Neural progenitor cell (in vitro differentiated cells): ENCODE measurements around the gene PAK4. TPM values are rescaled to one million over a fixed set of nuclear protein-coding genes. Genes with fewer than 3 reads are reported as not detected.

ENCODE experiments used
- DNase-seq: peaks from one replicate; pipeline ENCODE4 v3.0.0-alpha.2; 2016; ENCODE audit warnings: low spot score
- H2AFZ ChIP-seq: fragments of 200-600 bp; sonication (generic); replicated peaks from 2 replicates; pipeline ENCODE4 v1.6.1; 2016; ENCODE audit warnings: antibody characterized with exemption
- H3F3A ChIP-seq: fragments of 200-600 bp; sonication (generic); 2 replicates; pipeline ENCODE4 v1.6.1; 2016; ENCODE audit warnings: antibody characterized with exemption, low read depth
- H3K27ac ChIP-seq: fragments of 200-600 bp; sonication (generic); 2 replicates; pipeline ENCODE4 v1.5.1; 2016; ENCODE audit warnings: mild to moderate bottlenecking
- H3K27me3 ChIP-seq: fragments of 200-600 bp; sonication (generic); 2 replicates; pipeline ENCODE4 v1.6.1; 2016; ENCODE audit warnings: mild to moderate bottlenecking, moderate library complexity
- H3K36me3 ChIP-seq: fragments of 200-600 bp; sonication (generic); 2 replicates; pipeline ENCODE4 v1.5.1; 2016
- H3K4me1 ChIP-seq: fragments of 200-600 bp; sonication (generic); 2 replicates; pipeline ENCODE4 v1.6.1; 2016; ENCODE audit warnings: mixed run types
- H3K4me2 ChIP-seq: fragments of 200-600 bp; sonication (generic); 2 replicates; pipeline ENCODE4 v1.6.1; 2016
- H3K4me3 ChIP-seq: fragments of 200-600 bp; sonication (generic); 2 replicates; pipeline ENCODE4 v1.5.1; 2016
- H3K79me2 ChIP-seq: fragments of 200-600 bp; sonication (generic); 2 replicates; pipeline ENCODE4 v1.6.1; 2016; ENCODE audit warnings: low read depth
- H3K9ac ChIP-seq: fragments of 200-600 bp; sonication (generic); 2 replicates; pipeline ENCODE4 v1.6.1; 2016
- H3K9me3 ChIP-seq: fragments of 200-600 bp; sonication (generic); 2 replicates; pipeline ENCODE4 v1.5.1; 2016; ENCODE audit warnings: low read depth
- H4K20me1 ChIP-seq: fragments of 200-600 bp; sonication (generic); 2 replicates; pipeline ENCODE4 v1.6.1; 2016; ENCODE audit warnings: low read depth
- H3K27ac Mint-ChIP-seq: 3 replicates; pipeline ENCODE4 v1.8.0; 2021; ENCODE audit warnings: mixed read lengths
- H3K27me3 Mint-ChIP-seq: 2 replicates; pipeline ENCODE4 v1.8.0; 2022; ENCODE audit warnings: low read depth, mild to moderate bottlenecking, inconsistent platforms, moderate library complexity, mixed read lengths; ENCODE audit not compliant: insufficient read depth
- H3K36me3 Mint-ChIP-seq: 3 replicates; pipeline ENCODE4 v1.8.0; 2021; ENCODE audit warnings: mixed read lengths
- H3K4me1 Mint-ChIP-seq: 3 replicates; pipeline ENCODE4 v1.8.0; 2021; ENCODE audit warnings: mixed read lengths
- H3K4me3 Mint-ChIP-seq: 3 replicates; pipeline ENCODE4 v1.8.0; 2021; ENCODE audit warnings: mild to moderate bottlenecking, moderate library complexity, mixed read lengths
- H3K9me3 Mint-ChIP-seq: 3 replicates; pipeline ENCODE4 v1.8.0; 2020; ENCODE audit warnings: mixed read lengths
- CTCF ChIP-seq: fragments of 200-600 bp; sonication (generic); IDR thresholded peaks from 2 replicates; pipeline ENCODE4 v1.5.1; 2017; ENCODE audit warnings: antibody characterized with exemption, mild to moderate bottlenecking
- EZH2 ChIP-seq: fragments of 200-600 bp; sonication (generic); IDR thresholded peaks from 2 replicates; pipeline ENCODE4 v1.6.1; 2017; ENCODE audit warnings: antibody characterized with exemption, mild to moderate bottlenecking, moderate library complexity
- EZH2phosphoT487 ChIP-seq: fragments of 200-600 bp; sonication (generic); IDR thresholded peaks from 2 replicates; pipeline ENCODE4 v1.6.1; 2017; ENCODE audit warnings: antibody characterized with exemption
- total RNA-seq: library from RNA; depleted of rRNA; stranded (reverse); fragments of >200 nt; gene quantifications from 2 replicates; pipeline ENCODE4 v1.2.3, GENCODE V29; 2015; ENCODE audit warnings: low replicate concordance

PAK4 gene
- total RNA-seq, 1 donor from 2014 or later, result 9.7 TPM

GRCh38 chr19:39126312-39127187 lies 964 bp downstream of the PAK4 start:
- Histone ChIP-seq H3K36me3 (no peaks in the 10 kb centered on the region), H3K27ac (no peak overlapping the region), H3F3A (peaks cover 19% of the 10 kb centered on the region), H3K4me2 (peak overlapping the region; percentile 99), H3K4me1 (peaks cover 17% of the 10 kb centered on the region), H2AFZ (no peak overlapping the region), H3K9ac (peak overlapping the region; percentile 72), H3K27me3 (no peaks in the 10 kb centered on the region), H3K79me2 (peaks cover 58% of the 10 kb centered on the region), H3K4me3 (peak overlapping the region; percentile 90), H4K20me1 (peaks cover 56% of the 10 kb centered on the region), H3K9me3 (no peaks in the 10 kb centered on the region)
- DNase-seq, result peak; percentile 63
- Mint-ChIP-seq H3K27ac (peak overlapping the region; percentile 92), H3K4me3 (peak overlapping the region; percentile 99), H3K27me3 (no peaks in the 10 kb centered on the region), H3K36me3 (no peaks in the 10 kb centered on the region), H3K9me3 (no peaks in the 10 kb centered on the region), H3K4me1 (peaks cover 42% of the 10 kb centered on the region)
- no peak for TF ChIP-seq EZH2phosphoT487
- TF ChIP-seq CTCF, result no peak
- no peak for TF ChIP-seq EZH2

- no peaks in the 10 kb centered on the region for H3K9me3 ChIP-seq
- H3K79me2 ChIP-seq, result peaks cover 72% of the 10 kb centered on the region
- peaks cover 20% of the 10 kb centered on the region for H3F3A ChIP-seq
- Mint-ChIP-seq H3K4me1 (peaks cover 54% of the 10 kb centered on the region), H3K36me3 (no peaks in the 10 kb centered on the region), H3K4me3 (peak overlapping the region; percentile 66), H3K9me3 (no peaks in the 10 kb centered on the region), H3K27me3 (no peaks in the 10 kb centered on the region), H3K27ac (no peak overlapping the region)
- H3K9ac ChIP-seq, result no peak overlapping the region
- H3K36me3 ChIP-seq, result no peaks in the 10 kb centered on the region
- TF ChIP-seq CTCF, result no peak
- no peak for TF ChIP-seq EZH2phosphoT487
- no peak for TF ChIP-seq EZH2
- H3K4me3 ChIP-seq, result no peak overlapping the region
- peaks cover 30% of the 10 kb centered on the region for H3K4me1 ChIP-seq
- DNase-seq, result no peak
- H3K4me2 ChIP-seq, result no peak overlapping the region
- H4K20me1 ChIP-seq, result peaks cover 71% of the 10 kb centered on the region
- H2AFZ ChIP-seq, result no peak overlapping the region
- no peaks in the 10 kb centered on the region for H3K27me3 ChIP-seq
- no peak overlapping the region for H3K27ac ChIP-seq
Observed at GRCh38 chr19:39127812-39128515, 2.4 kb downstream of the PAK4 start.

GRCh38 chr19:39128516-39129079 lies 3.0 kb downstream of the PAK4 start:
- peaks cover 36% of the 10 kb centered on the region for H3K4me1 ChIP-seq
- H3K4me3 ChIP-seq, result no peak overlapping the region
- H3K27ac ChIP-seq, result no peak overlapping the region
- no peaks in the 10 kb centered on the region for H3K27me3 ChIP-seq
- no peaks in the 10 kb centered on the region for H3K36me3 ChIP-seq
- Mint-ChIP-seq H3K4me3 (peak overlapping the region; percentile 10), H3K36me3 (no peaks in the 10 kb centered on the region), H3K4me1 (peaks cover 58% of the 10 kb centered on the region), H3K27me3 (no peaks in the 10 kb centered on the region), H3K9me3 (no peaks in the 10 kb centered on the region), H3K27ac (no peak overlapping the region)
- no peak for DNase-seq
- peaks cover 78% of the 10 kb centered on the region for H3K79me2 ChIP-seq
- TF ChIP-seq EZH2phosphoT487, result no peak
- TF ChIP-seq CTCF, result no peak
- TF ChIP-seq EZH2, result no peak
- H3K9me3 ChIP-seq, result no peaks in the 10 kb centered on the region
- peaks cover 77% of the 10 kb centered on the region for H4K20me1 ChIP-seq
- H2AFZ ChIP-seq, result no peak overlapping the region
- H3K9ac ChIP-seq, result no peak overlapping the region
- peaks cover 23% of the 10 kb centered on the region for H3F3A ChIP-seq
- H3K4me2 ChIP-seq, result no peak overlapping the region
